ENCODE measurements around the gene PGC. TPM values are rescaled to one million over a fixed set of nuclear protein-coding genes. Genes with fewer than 3 reads are reported as not detected.
A peak's percentile ranks its signal among the peaks of the same experiment; 100 is the strongest.

PGC gene
- total RNA-seq, 4 donors from 2014 or later = 0.62 TPM; not detected in 3

GRCh38 chr6:41779788-41780550 is 32.8 kb upstream of the PGC start, which contains the start of gene FRS3:
TSS of gene FRS3 (minus strand) at chr6:41779900. CDS start at chr6:41776987, 2,913 bp downstream.
- Histone ChIP-seq H3K4me3 (peak within 1 kb of the TSS; percentile 83 to 86), H3K27ac (peak within 1 kb of the TSS; percentile 62 to 90 (median 86)), H3K4me1 (peaks cover 0 to 61% (median 16%) of the 10 kb centered on the region in 3 donors), H3K9me3 (no peaks in the 10 kb centered on the region), H3K27me3 (no peaks in the 10 kb centered on the region), H3K36me3 (peaks cover 0 to 29% of the 10 kb centered on the region in 2 donors)
- WGBS, 2 donors (ENCODE audit: low coverage in 1 of 2) = 0% methylated on average over 11 to 26 of the region's 73 CpGs
- peak; percentile 52 for TF ChIP-seq POLR2AphosphoS5 (IDR thresholded peaks at IDR 0.05)
- peak; percentile 25 to 56 for TF ChIP-seq POLR2A (IDR thresholded peaks at IDR 0.05)
- TF ChIP-seq EP300 (IDR thresholded peaks at IDR 0.05) = no peak
- TF ChIP-seq, protein P1, sequence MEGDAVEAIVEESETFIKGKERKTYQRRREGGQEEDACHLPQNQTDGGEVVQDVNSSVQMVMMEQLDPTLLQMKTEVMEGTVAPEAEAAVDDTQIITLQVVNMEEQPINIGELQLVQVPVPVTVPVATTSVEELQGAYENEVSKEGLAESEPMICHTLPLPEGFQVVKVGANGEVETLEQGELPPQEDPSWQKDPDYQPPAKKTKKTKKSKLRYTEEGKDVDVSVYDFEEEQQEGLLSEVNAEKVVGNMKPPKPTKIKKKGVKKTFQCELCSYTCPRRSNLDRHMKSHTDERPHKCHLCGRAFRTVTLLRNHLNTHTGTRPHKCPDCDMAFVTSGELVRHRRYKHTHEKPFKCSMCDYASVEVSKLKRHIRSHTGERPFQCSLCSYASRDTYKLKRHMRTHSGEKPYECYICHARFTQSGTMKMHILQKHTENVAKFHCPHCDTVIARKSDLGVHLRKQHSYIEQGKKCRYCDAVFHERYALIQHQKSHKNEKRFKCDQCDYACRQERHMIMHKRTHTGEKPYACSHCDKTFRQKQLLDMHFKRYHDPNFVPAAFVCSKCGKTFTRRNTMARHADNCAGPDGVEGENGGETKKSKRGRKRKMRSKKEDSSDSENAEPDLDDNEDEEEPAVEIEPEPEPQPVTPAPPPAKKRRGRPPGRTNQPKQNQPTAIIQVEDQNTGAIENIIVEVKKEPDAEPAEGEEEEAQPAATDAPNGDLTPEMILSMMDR (IDR thresholded peaks at IDR 0.05) = peak; percentile 78 to 95 (median 88)
- peak; percentile 96 for ATAC-seq

- H3K9me3 ChIP-seq = no peaks in the 10 kb centered on the region
- peaks cover 0 to 35% of the 10 kb centered on the region in 2 donors for H3K36me3 ChIP-seq
- H3K27me3 ChIP-seq = no peaks in the 10 kb centered on the region
- no peak for TF ChIP-seq POLR2A (IDR thresholded peaks at IDR 0.05)
- TF ChIP-seq, protein P1 (IDR thresholded peaks at IDR 0.05) = no peak
- TF ChIP-seq EP300 (IDR thresholded peaks at IDR 0.05) = no peak
- H3K4me3 ChIP-seq = peak overlapping the region; percentile 83 to 86
- WGBS, 2 donors (ENCODE audit: low coverage in 1 of 2) = 0 to 2% methylated on average over 4 to 7 of the region's 16 CpGs
- H3K4me1 ChIP-seq = peaks cover 0 to 55% (median 16%) of the 10 kb centered on the region in 3 donors
- peak overlapping the region in 3 of 4 donors; percentile 83 to 90 (median 89) for H3K27ac ChIP-seq
- peak; percentile 39 for ATAC-seq
Measured at GRCh38 chr6:41779336-41779735, 32.1 kb upstream of the PGC start.

DNA sequence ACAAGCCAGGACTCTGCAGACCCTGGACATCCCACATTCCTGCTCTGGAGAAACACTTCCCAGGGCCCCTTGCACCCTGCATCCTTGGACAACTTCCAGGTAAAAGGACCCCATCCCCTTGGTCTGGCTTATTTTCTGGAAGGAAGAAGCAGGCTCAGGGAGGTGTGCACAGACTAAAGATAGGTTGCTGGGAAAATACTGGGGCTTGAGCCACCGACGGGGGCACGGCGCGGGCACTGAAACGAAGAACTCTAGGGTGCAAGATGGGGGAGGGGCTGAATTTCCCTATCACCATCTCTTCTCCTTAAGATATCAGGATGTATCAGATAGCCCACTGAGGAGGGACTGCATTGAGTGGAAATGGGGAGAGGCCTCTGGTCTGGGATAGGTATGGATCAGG is 31.7 kb upstream of the PGC start:
- Histone ChIP-seq H3K27me3 (no peaks in the 10 kb centered on the region), H3K4me3 (peak overlapping the region; percentile 83 to 86), H3K9me3 (no peaks in the 10 kb centered on the region), H3K4me1 (peaks cover 0 to 50% (median 16%) of the 10 kb centered on the region in 3 donors), H3K27ac (peak overlapping the region in 2 of 4 donors; percentile 83 to 90), H3K36me3 (peaks cover 0 to 39% of the 10 kb centered on the region in 2 donors)
- TF ChIP-seq, protein P1 (IDR thresholded peaks at IDR 0.05) = no peak
- TF ChIP-seq POLR2A (IDR thresholded peaks at IDR 0.05) = no peak
- TF ChIP-seq EP300 (IDR thresholded peaks at IDR 0.05) = no peak
- no peak for TF ChIP-seq POLR2AphosphoS5 (IDR thresholded peaks at IDR 0.05)
- WGBS, 2 donors (ENCODE audit: low coverage in 1 of 2) = 24% methylated on average over 6 of the region's 6 CpGs; no CpG with 5 or more reads in 1 of the 2 donors
- no peak for ATAC-seq

DNA sequence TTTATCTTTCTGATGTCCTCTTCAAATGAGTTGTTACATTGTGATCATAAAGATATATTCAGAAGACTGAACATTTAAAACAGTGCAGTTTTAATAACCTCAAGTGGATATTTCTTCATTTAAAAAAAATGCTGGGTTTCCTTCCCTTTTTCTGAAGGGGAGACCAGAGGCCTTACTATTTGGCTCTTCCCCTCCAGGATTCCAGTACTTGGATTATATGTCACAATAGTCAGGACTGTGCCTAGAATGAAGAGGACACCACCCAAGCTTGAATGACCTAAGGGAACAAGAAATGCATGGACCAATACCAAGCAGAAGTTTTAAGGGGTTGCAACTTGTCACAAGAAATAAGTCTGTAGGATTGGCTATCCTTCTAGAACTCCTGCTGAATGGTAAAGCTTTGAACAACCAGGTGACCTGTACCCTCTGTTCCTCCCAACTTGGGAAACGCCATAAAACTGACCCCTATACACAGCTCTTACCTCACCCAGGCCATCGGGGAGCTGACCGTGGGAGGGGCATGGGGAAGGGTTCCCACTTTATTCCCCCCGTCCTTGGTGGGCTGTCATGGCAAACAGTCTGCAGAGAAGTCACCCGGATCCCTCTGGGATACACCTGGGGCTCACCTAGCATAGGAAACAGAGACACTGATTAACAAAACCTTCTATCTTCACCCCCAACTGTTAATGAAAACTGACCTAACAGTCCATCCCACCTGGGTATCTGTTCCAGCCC is 30.5 kb upstream of the PGC start:
- ATAC-seq = no peak
- Histone ChIP-seq H3K9me3 (no peaks in the 10 kb centered on the region), H3K4me1 (peaks cover 0 to 40% (median 16%) of the 10 kb centered on the region in 3 donors), H3K27ac (no peak overlapping the region), H3K36me3 (peaks cover 0 to 51% of the 10 kb centered on the region in 2 donors), H3K4me3 (no peak overlapping the region), H3K27me3 (no peaks in the 10 kb centered on the region)
- WGBS, 2 donors (ENCODE audit: low coverage in 1 of 2) = no CpG with 5 or more reads among the region's 5 CpGs
- TF ChIP-seq POLR2A (IDR thresholded peaks at IDR 0.05) = no peak

- TF ChIP-seq, protein P1 (IDR thresholded peaks at IDR 0.05) = no peak
- TF ChIP-seq POLR2A (IDR thresholded peaks at IDR 0.05) (no peak), POLR2AphosphoS5 (IDR thresholded peaks at IDR 0.05) (no peak), EP300 (IDR thresholded peaks at IDR 0.05) (no peak)
- Histone ChIP-seq H3K27ac (no peak overlapping the region), H3K4me3 (no peak overlapping the region), H3K27me3 (no peaks in the 10 kb centered on the region), H3K9me3 (no peaks in the 10 kb centered on the region), H3K36me3 (peaks cover 0 to 74% of the 10 kb centered on the region in 2 donors), H3K4me1 (peaks cover 0 to 19% (median 6%) of the 10 kb centered on the region in 3 donors)
- ATAC-seq = no peak
- no CpG with 5 or more reads among the region's 13 CpGs for WGBS, 2 donors (ENCODE audit: low coverage in 1 of 2)
Measured at GRCh38 chr6:41775293-41775882, 28.2 kb upstream of the PGC start.
